HG03159 (cell line): ENCODE results near the gene CCL11.
"Not testable (repeated sequence)": the region's sequence is repeated elsewhere in the genome, so short reads cannot be mapped to it uniquely, and the experiment has no call there.

Source experiments
- ATAC-seq: cut with Tn5 transposase; IDR thresholded peaks from one replicate; pipeline ENCODE4 v1.9.1; 2021; ENCODE audit warnings: mild to moderate bottlenecking, moderate library complexity; ENCODE audit not compliant: unreplicated experiment

Gene CCL11

GRCh38 chr17:34306466-34306865 is 20.9 kb downstream of the CCL11 start:
- ATAC-seq: no peak

- no peak for ATAC-seq
Observed at GRCh38 chr17:34307110-34307509, 21.6 kb downstream of the CCL11 start.

GRCh38 chr17:34308371-34308770 is 22.8 kb downstream of the CCL11 start:
- ATAC-seq: no peak

- ATAC-seq: no peak
Observed at GRCh38 chr17:34311291-34311690, 25.7 kb downstream of the CCL11 start.

- ATAC-seq: no peak
Observed at GRCh38 chr17:34312080-34312479, 26.5 kb downstream of the CCL11 start.

- no peak for ATAC-seq
Observed at GRCh38 chr17:34313164-34313563, 27.6 kb downstream of the CCL11 start.

- no peak for ATAC-seq
Observed at GRCh38 chr17:34314279-34314678, 28.7 kb downstream of the CCL11 start.

GRCh38 chr17:34318474-34318873 is 32.9 kb downstream of the CCL11 start:
- ATAC-seq: no peak

GRCh38 chr17:34319039-34319483 is 33.5 kb downstream of the CCL11 start, which contains the start of gene CCL8:
TSS of gene CCL8 (plus strand) at chr17:34319435. CDS start at chr17:34319502, 67 bp downstream.
- ATAC-seq: no peak

- ATAC-seq: no peak
Observed at GRCh38 chr17:34321964-34322363, 36.4 kb downstream of the CCL11 start.

GRCh38 chr17:34327580-34327979 is 42.0 kb downstream of the CCL11 start:
- not testable (repeated sequence) for ATAC-seq

GRCh38 chr17:34337701-34338100 is 52.2 kb downstream of the CCL11 start:
- no peak for ATAC-seq
